Activated naive CD8-positive, alpha-beta T cell treated with anti-CD3 and anti-CD28 coated beads, Interleukin-2, amount 10 ng/mL, durations not matched to agents 7 days and 5 days (primary cell): ENCODE measurements around the gene SVEP1. TPM values are rescaled to one million over a fixed set of nuclear protein-coding genes. Genes with fewer than 3 reads are reported as not detected.

ENCODE experiments used
- ATAC-seq: fragments of 150-1000 bp; cut with Tn5 transposase; one replicate; pipeline ENCODE4 v1.10.0; 2021; ENCODE audit warnings: low read depth, moderate library complexity
- POLR2A ChIA-PET: fragments of 350-600 bp; sonication (Branson Sonifier 250); formaldehyde crosslinking; loops from one replicate; lab custom pipeline; 2021; ENCODE audit warnings: antibody characterized with exemption; lab: Charles Lee
- DNase-seq: peaks from one replicate; pipeline ENCODE4 v3.0.0; 2021
- H3K27ac Mint-ChIP-seq: one replicate; pipeline ENCODE4 v1.8.0; 2022; ENCODE audit warnings: mild to moderate bottlenecking, mixed read lengths
- H3K27me3 Mint-ChIP-seq: one replicate; pipeline ENCODE4 v1.8.0; 2022; ENCODE audit warnings: mild to moderate bottlenecking, moderate library complexity, mixed read lengths
- H3K36me3 Mint-ChIP-seq: one replicate; pipeline ENCODE4 v1.8.0; 2021; ENCODE audit warnings: mild to moderate bottlenecking, mixed read lengths
- H3K4me1 Mint-ChIP-seq: one replicate; pipeline ENCODE4 v1.8.0; 2021; ENCODE audit warnings: mixed read lengths
- H3K4me3 Mint-ChIP-seq: one replicate; pipeline ENCODE4 v1.8.0; 2022; ENCODE audit warnings: mild to moderate bottlenecking, moderate library complexity, mixed read lengths
- H3K9me3 Mint-ChIP-seq: one replicate; pipeline ENCODE4 v1.8.0; 2021; ENCODE audit warnings: mixed read lengths
- total RNA-seq, 2 experiments: library from RNA; stranded (reverse); gene quantifications; one replicate each; pipeline ENCODE4 v1.2.3, GENCODE V29; 2021

The SVEP1 gene
- total RNA-seq, 2 experiments from 2014 or later = not detected

DNA sequence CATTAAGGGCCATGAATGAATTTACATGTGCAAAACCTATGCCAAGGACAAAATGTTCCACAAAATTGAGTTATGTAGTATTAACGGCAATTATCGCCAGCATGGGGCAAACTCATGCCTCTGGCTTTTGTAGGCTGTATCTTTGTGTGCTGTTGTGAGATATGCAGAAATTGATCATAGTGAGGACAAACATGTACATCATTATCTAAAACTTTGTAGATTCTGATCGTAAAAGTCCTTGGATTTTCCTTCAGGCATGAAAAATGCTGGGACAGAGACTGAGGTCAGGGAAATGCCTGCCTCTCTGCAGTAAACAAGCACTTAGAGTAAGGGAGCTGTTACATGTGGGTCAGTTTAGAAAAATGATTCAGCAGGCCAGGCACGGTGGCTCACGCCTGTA lies 236.0 kb downstream of the SVEP1 start:
- H3K9me3 Mint-ChIP-seq = no peaks in the 10 kb centered on the region
- POLR2A ChIA-PET = no interaction called here
- H3K4me1 Mint-ChIP-seq = no peaks in the 10 kb centered on the region
- no peak overlapping the region for H3K27ac Mint-ChIP-seq
- ATAC-seq (no peak), DNase-seq (no peak)
- H3K36me3 Mint-ChIP-seq = no peaks in the 10 kb centered on the region
- no peaks in the 10 kb centered on the region for H3K27me3 Mint-ChIP-seq
- no peak overlapping the region for H3K4me3 Mint-ChIP-seq

DNA sequence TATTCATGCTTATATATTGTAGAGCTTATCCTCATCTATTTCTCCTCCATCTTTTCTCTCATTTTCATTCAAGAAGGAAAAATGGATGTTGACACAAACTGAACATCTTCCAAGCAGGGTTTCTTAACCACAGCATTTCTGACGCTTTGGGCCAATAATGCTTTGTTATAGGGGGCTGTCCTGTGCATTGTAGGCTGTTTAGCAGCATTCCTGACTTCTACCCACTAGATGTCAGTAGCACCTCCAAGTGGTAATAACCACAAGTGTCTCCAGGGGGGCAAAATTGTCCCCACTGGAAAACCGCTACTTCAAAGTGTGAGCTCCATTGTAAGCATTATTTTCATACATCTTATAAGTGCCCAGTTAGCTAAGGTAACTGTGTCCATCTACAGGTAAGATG lies 239.2 kb downstream of the SVEP1 start:
- H3K4me3 Mint-ChIP-seq = no peak overlapping the region
- H3K27ac Mint-ChIP-seq = no peak overlapping the region
- no peaks in the 10 kb centered on the region for H3K36me3 Mint-ChIP-seq
- POLR2A ChIA-PET = no interaction called here
- no peak for DNase-seq
- no peaks in the 10 kb centered on the region for H3K27me3 Mint-ChIP-seq
- no peaks in the 10 kb centered on the region for H3K4me1 Mint-ChIP-seq
- ATAC-seq = no peak
- no peaks in the 10 kb centered on the region for H3K9me3 Mint-ChIP-seq

DNA sequence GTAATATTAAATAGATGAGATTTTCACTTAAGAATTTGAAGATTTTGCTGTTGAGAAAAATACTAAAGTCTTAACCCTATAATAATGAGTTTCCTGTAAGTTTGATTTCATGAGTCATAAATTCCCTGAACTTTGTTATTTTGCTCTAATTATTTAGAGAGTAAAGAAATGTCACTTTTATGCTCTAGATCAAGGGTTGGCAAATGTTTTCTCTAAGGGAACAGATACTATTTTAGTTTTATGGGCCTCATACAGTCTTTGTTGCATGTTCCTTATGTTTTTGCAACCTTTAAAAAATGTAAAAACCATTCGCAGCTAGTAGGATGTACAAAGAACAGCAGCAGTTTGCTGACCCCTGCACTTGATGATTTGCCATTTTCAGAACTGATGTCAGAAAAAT lies 241.4 kb downstream of the SVEP1 start:
- ATAC-seq (no peak), DNase-seq (no peak)
- Mint-ChIP-seq H3K36me3 (no peaks in the 10 kb centered on the region), H3K9me3 (no peaks in the 10 kb centered on the region), H3K4me3 (no peak overlapping the region), H3K4me1 (no peaks in the 10 kb centered on the region), H3K27me3 (no peaks in the 10 kb centered on the region), H3K27ac (no peak overlapping the region)
- POLR2A ChIA-PET = no interaction called here

DNA sequence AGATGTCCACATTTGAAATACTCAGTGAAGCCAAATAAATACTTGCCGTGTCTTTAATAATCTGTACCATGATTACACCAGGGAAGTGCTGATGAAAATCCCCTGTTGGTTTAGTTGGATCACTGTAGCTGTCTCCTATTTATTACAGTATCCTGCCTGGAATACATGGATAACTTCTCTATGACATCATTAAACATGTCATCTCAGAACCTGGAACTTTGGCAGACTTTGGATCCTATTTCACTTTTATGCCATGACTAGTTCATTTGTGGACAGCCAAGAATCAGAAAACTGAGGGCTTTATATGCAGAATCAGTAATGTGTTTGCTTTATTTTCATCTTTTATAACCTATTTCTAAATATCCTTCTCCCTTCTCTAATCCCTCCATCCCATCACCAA lies 241.8 kb downstream of the SVEP1 start, which contains the start of gene TXNDC8:
Gene TXNDC8 (minus strand): TSS at position 137 of the 400 bp plus-strand sequence.
- Mint-ChIP-seq H3K4me3 (no peak within 1 kb of the TSS), H3K36me3 (no peaks in the 10 kb centered on the region), H3K27ac (no peak within 1 kb of the TSS), H3K9me3 (no peaks in the 10 kb centered on the region), H3K27me3 (no peaks in the 10 kb centered on the region), H3K4me1 (no peaks in the 10 kb centered on the region)
- DNase-seq (no peak), ATAC-seq (no peak)
- POLR2A ChIA-PET = no interaction called here

DNA sequence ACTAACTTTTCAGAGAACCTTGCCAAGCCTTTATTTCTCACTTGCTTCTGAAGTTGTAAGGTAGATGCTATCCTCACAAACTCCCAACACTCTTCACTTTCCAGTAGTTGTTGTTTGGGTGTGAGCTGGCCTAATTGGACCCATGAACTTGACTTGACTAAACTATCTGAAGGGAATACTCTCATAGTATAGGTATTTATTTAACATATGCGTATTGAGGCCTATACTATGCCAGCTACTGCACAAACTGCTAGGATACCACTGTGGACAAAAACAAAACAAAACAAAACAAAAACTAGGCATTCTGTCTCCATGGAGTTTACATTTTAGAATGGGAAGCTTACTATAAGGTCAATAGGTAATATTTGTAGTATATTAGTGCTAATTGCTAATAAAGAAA lies 243.2 kb downstream of the SVEP1 start:
- Mint-ChIP-seq H3K9me3 (no peaks in the 10 kb centered on the region), H3K27me3 (no peaks in the 10 kb centered on the region), H3K4me3 (no peak overlapping the region), H3K4me1 (no peaks in the 10 kb centered on the region), H3K27ac (no peak overlapping the region), H3K36me3 (no peaks in the 10 kb centered on the region)
- no peak for DNase-seq
- POLR2A ChIA-PET = no interaction called here
- ATAC-seq = no peak

DNA sequence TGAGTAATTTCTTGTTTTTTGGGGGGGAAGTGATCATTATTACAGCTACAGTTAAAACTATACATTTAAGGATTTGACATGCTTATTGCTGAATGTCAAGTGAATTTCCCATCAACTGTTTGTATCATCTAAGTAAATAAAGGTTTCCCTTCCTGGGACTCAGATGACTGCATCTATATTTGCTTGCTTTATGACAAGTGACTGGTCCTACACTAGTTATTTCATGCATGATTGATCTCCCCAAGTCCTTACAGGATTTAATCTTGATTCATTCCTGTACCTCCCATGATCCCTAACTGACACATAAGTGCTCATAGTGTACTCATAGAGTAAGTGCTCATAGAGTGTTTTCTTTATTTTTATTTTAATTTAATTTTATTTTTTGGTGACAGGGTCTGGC lies 244.7 kb downstream of the SVEP1 start:
- no peaks in the 10 kb centered on the region for H3K27me3 Mint-ChIP-seq
- POLR2A ChIA-PET = no interaction called here
- ATAC-seq (no peak), DNase-seq (no peak)
- H3K9me3 Mint-ChIP-seq = no peaks in the 10 kb centered on the region
- H3K4me3 Mint-ChIP-seq = no peak overlapping the region
- H3K4me1 Mint-ChIP-seq = peaks cover 4% of the 10 kb centered on the region
- no peaks in the 10 kb centered on the region for H3K36me3 Mint-ChIP-seq
- no peak overlapping the region for H3K27ac Mint-ChIP-seq

DNA sequence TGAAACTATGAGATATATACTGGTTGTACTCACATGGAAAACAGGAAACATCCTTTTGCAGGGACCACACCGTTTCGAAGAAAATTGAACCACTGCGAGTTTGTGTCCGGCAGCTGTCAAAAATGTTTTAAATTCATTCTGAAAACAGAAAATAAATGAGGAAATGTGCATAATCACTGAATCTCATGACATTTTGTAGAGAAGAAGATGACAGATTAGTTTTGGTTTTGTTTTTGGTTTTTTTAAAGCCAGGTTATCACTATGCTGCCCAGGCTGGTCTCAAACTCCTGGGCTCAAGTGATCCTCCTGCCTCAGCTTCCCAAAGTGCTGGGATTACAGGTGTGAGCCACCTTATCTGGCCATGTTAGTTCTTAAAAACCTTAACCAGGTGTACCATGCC lies 245.4 kb downstream of the SVEP1 start:
- no peak overlapping the region for H3K27ac Mint-ChIP-seq
- POLR2A ChIA-PET = no interaction called here
- ATAC-seq = no peak
- H3K4me1 Mint-ChIP-seq = peaks cover 7% of the 10 kb centered on the region
- no peak overlapping the region for H3K4me3 Mint-ChIP-seq
- H3K36me3 Mint-ChIP-seq = no peaks in the 10 kb centered on the region
- no peak for DNase-seq
- no peaks in the 10 kb centered on the region for H3K27me3 Mint-ChIP-seq
- no peaks in the 10 kb centered on the region for H3K9me3 Mint-ChIP-seq

DNA sequence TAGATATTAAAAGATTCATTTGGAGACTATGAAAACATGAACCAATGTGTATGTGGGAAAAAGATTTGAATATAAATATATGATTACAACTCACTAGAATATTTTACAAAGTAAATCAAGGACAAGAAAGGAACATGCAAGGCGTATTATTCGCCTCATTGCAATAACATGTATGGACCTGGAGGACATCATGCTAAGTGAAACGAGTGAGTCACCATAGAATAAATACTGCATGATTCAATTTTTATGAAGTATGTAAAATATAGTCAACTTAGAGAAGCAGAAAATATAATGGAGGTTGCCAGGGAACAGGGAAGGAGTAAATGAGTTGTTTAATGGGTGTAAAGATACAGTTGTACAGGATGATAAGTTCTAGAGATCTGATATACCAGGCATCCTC lies 246.8 kb downstream of the SVEP1 start:
- H3K27me3 Mint-ChIP-seq = no peaks in the 10 kb centered on the region
- DNase-seq (no peak), ATAC-seq (no peak)
- POLR2A ChIA-PET = no interaction called here
- no peaks in the 10 kb centered on the region for H3K9me3 Mint-ChIP-seq
- H3K27ac Mint-ChIP-seq = no peak overlapping the region
- no peaks in the 10 kb centered on the region for H3K36me3 Mint-ChIP-seq
- peaks cover 7% of the 10 kb centered on the region for H3K4me1 Mint-ChIP-seq
- no peak overlapping the region for H3K4me3 Mint-ChIP-seq

DNA sequence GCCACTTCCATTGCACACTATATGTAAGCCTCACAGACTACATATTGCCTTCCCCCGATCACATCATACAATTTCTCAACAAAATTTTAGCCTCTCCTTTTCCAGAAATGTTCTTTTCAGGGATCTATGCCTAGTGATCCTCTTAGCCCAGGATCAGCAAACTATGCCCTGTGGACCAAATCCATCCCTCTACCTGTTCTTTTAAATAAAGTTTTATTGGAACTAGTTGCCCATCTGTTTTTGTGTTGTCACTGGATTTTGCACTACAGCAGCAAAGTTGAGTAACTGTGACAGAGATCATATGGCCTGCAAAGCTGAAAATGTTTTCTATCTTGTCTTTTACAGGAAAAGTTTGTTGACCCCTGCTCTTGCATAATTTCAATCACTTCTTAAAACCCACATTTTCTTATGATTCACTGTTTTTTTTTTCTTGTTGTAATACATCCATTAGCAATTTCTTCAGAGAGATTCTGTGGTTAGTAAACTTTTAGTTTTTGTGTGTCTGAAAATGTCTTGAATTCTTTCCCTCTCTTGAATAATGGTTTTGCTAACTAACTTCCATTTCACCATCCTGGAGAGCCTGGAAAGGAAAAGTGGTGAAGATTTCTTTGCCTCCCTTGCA lies 248.9 kb downstream of the SVEP1 start:
- POLR2A ChIA-PET = no interaction called here
- Mint-ChIP-seq H3K9me3 (no peaks in the 10 kb centered on the region), H3K36me3 (no peaks in the 10 kb centered on the region), H3K4me3 (no peak overlapping the region), H3K27ac (no peak overlapping the region), H3K27me3 (peaks cover 3% of the 10 kb centered on the region), H3K4me1 (peaks cover 7% of the 10 kb centered on the region)
- ATAC-seq (no peak), DNase-seq (no peak)

DNA sequence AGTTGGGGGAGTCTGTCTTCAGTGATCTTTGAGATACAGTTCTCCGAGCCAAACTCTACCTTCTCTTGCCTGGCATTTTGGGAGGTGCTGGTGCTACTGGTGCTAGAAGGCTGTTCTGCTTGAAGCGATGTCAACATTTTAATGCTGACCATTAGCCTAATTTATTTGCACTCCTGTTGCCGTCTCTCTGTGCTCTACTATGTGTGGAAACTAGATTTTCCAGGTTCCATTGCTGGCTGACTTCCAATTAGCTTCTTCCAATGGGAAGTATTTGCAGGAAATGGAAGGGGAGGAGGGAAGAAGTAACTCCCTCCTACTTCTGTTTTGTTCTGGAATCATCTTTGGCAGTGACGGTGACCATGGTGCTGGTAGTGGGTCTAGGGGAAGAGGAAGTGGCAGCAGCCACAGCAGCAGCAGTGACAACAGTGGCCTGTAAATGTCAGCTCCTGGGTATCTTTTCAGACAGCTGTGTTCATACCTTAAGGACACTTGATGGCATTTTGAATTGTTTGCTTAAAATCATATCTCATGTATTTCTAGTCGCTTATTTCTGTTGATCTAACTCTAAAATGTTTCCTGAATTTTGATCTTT lies 249.8 kb downstream of the SVEP1 start:
- DNase-seq (no peak), ATAC-seq (no peak)
- POLR2A ChIA-PET = no interaction called here
- Mint-ChIP-seq H3K27ac (no peak overlapping the region), H3K4me1 (peaks cover 7% of the 10 kb centered on the region), H3K27me3 (peaks cover 4% of the 10 kb centered on the region), H3K36me3 (no peaks in the 10 kb centered on the region), H3K9me3 (no peaks in the 10 kb centered on the region), H3K4me3 (no peak overlapping the region)

DNA sequence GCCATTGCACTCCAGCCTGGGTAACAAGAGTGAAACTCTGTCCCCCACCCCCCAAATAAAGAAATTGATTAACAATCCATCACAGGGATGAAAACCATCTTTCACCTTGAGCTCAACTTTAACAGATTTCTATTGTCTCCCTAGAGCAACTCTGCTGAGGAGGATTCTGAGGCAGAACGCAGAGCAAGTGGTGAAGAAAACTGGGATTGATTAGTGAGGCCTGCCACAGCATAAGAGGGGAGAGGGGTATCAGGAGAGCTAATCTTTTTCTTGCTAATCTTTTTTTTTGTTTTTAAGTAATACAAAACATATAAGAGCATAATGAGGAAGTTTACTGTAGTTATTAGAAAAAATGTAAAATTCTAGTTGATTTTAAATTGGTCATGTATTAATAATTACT lies 250.8 kb downstream of the SVEP1 start:
- no peak overlapping the region for H3K4me3 Mint-ChIP-seq
- no peak overlapping the region for H3K27ac Mint-ChIP-seq
- peaks cover 7% of the 10 kb centered on the region for H3K4me1 Mint-ChIP-seq
- ATAC-seq (no peak), DNase-seq (no peak)
- POLR2A ChIA-PET = no interaction called here
- no peaks in the 10 kb centered on the region for H3K36me3 Mint-ChIP-seq
- peaks cover 4% of the 10 kb centered on the region for H3K27me3 Mint-ChIP-seq
- no peaks in the 10 kb centered on the region for H3K9me3 Mint-ChIP-seq

DNA sequence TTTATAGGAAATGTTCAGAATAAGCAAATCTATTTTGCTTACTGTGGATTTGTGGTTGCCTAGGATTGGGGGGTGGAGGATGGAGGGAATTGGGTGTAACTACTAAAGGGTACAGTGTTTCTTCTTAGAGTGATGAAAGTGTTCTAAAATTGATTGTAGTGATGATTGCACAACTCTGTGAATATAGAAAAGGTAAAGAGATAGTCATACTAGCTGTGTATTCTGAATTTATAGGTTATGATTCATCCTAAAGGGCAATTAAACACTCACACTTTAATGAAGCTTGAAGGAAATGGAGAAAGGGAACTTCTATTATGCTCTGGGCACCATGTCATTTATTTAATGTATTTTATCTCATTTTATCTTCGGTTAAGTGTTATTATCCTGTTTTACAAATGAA lies 251.8 kb downstream of the SVEP1 start:
- Mint-ChIP-seq H3K4me3 (no peak overlapping the region), H3K27me3 (peaks cover 4% of the 10 kb centered on the region), H3K9me3 (no peaks in the 10 kb centered on the region), H3K27ac (no peak overlapping the region), H3K36me3 (no peaks in the 10 kb centered on the region), H3K4me1 (peaks cover 7% of the 10 kb centered on the region)
- POLR2A ChIA-PET = no interaction called here
- ATAC-seq (no peak), DNase-seq (no peak)

DNA sequence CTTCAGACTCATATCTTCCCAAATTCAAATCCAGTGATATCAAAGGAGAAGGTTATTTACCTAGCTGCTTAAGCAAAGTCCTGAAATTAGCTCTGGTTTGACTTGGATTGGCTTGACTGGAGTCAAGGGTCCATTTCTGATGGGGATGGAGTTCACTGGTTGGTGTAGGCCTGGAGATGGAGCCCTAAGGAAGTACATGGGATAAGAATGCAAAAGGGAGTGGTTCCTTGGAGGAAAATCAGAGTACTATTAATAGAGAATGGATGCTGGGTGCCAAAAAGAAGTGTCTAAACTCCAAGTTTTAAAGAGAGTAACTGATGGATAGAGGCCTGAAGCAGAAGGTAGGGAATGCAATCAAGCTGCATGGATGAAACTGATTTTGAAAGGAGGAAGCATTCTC lies 255.7 kb downstream of the SVEP1 start:
- no peaks in the 10 kb centered on the region for H3K36me3 Mint-ChIP-seq
- POLR2A ChIA-PET = no interaction called here
- ATAC-seq = no peak
- no peak overlapping the region for H3K27ac Mint-ChIP-seq
- H3K27me3 Mint-ChIP-seq = peaks cover 9% of the 10 kb centered on the region
- H3K4me3 Mint-ChIP-seq = no peak overlapping the region
- H3K9me3 Mint-ChIP-seq = no peaks in the 10 kb centered on the region
- no peak for DNase-seq
- no peaks in the 10 kb centered on the region for H3K4me1 Mint-ChIP-seq

DNA sequence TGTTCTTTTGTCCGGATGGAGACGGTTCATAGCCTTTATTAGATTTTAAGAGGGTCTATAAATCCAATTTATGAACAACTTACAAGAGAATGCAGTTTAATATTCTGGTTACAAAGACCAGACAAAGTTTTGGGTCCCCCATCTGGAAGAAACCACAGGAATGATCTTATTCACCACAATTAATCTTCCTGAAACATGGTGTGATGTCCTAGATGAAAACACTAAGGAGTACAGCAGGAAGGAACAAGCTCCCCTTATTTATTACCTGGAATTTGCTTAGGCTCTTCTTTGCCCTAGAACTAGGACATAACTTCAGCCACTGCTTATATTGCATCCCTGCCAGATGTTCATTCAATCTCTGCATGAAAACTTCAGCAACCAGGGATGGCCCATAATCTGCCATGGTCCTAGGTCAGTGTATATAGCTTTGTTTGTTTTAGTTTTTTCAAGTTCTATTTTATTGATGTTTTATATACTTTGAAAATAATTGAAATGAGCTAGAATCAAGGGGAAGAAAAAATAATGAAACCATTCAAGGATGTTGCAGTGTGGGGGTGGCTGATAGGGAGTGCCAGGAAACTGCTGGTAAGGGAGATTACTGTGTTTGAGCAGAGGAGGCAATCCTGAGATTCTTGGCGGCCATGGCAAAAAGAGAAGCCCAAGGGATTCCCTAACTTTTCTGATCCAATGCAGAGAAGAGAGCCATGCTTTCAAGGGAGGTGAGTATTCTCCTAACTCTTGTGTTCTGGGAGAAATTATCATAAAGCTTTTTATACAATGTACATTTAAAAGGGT lies 258.7 kb downstream of the SVEP1 start:
- ATAC-seq = no peak
- POLR2A ChIA-PET = interaction anchor here (0.6 kb wide), 1 partner anchor 128 kb away, joined by 4 read pairs; no protein-coding TSS in a partner anchor
- peaks cover 3% of the 10 kb centered on the region for H3K4me1 Mint-ChIP-seq
- no peak overlapping the region for H3K4me3 Mint-ChIP-seq
- no peak overlapping the region for H3K27ac Mint-ChIP-seq
- peaks cover 9% of the 10 kb centered on the region for H3K27me3 Mint-ChIP-seq
- DNase-seq = no peak
- no peaks in the 10 kb centered on the region for H3K9me3 Mint-ChIP-seq
- H3K36me3 Mint-ChIP-seq = no peaks in the 10 kb centered on the region
